Measurements from ENCODE around the gene PAGR1.
"Not testable (repeated sequence)": the region's sequence is repeated elsewhere in the genome, so short reads cannot be mapped to it uniquely, and the experiment has no call there.

PAGR1 gene

DNA sequence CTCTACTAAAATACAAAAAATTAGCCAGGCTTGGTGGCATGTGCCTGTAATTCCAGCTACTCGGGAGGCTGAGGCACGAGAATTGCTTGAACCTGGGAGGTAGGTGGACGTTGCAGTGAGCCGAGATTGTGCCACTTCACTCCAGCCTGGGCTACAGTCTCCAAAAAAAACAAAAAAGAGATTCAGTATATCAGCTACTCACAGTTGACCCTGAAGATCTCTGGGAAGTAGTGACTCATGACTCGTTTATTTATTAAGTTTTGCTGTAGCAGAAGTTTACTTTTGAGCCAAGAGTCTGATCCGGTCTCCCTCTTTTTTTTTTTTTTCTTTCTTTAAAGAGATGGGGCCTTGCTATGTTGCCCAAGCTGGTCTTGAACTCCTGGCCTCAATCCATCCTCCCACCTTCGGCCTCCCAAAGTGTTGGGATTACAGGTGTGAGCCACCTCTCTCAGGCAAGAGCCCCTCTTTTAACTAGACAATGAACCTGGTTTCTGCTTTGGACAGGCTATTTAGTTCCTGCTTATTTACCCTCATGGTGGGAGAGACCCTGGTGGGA lies 8.7 kb downstream of the PAGR1 start:
- Histone ChIP-seq H3K4me1 (no peaks in the 10 kb centered on the region; the same call in 1 of the 2 replicates), H3K36me3 (peaks cover 10% of the 10 kb centered on the region), H3K4me3 (ENCODE audit: low read depth, low read length) (no peak overlapping the region), H3K27me3 (no peaks in the 10 kb centered on the region), H3K9me3 (no peaks in the 10 kb centered on the region)
- TF ChIP-seq, protein P1, sequence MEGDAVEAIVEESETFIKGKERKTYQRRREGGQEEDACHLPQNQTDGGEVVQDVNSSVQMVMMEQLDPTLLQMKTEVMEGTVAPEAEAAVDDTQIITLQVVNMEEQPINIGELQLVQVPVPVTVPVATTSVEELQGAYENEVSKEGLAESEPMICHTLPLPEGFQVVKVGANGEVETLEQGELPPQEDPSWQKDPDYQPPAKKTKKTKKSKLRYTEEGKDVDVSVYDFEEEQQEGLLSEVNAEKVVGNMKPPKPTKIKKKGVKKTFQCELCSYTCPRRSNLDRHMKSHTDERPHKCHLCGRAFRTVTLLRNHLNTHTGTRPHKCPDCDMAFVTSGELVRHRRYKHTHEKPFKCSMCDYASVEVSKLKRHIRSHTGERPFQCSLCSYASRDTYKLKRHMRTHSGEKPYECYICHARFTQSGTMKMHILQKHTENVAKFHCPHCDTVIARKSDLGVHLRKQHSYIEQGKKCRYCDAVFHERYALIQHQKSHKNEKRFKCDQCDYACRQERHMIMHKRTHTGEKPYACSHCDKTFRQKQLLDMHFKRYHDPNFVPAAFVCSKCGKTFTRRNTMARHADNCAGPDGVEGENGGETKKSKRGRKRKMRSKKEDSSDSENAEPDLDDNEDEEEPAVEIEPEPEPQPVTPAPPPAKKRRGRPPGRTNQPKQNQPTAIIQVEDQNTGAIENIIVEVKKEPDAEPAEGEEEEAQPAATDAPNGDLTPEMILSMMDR (IDR thresholded peaks at IDR 0.05; ENCODE audit: low read depth, low read length): no peak
- no peak for DNase-seq

DNA sequence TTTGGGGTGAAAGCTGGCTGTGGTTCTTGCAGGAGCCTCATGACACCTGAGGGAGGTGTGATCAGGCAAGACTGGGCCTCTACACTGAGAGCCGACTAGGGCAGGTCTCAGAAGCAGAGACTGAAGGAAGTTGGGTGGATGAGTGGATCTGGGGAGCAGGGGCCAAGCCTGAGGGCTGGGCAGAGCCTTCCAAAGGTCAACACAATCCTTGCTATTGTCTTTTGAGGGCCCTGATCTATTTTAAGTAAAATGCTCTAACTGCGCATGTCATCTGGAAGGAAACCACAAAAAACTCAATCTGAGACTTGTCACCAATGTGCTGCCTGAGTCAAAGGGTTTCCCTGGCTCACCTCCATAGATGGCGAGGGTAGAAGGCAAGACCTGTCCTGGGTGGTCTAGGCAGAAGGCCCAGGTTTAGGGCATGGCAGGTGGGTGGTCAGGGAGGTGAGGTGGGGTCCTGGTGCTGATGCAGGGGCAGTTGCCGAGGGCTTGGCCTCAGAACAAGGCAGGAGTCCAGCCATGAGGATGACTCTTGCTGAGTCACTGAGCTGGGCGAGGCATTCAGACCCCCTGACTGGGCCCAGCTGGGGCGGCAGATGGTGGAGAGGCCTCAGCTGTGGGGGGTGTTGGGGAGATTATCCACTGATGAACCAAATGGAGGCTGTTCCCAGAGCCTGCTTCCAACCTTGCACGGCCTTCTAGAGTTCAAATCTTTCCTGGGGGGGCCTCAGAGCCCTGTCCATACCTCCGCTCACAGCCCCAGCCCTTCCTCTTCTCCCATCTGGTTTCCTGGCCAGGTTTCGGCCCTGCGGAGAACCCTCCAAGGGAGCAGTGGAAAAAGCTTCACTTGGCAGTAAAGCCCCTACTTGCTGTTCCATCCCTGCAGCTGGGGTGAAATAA lies 9.4 kb downstream of the PAGR1 start:
- TF ChIP-seq, protein P1 (IDR thresholded peaks at IDR 0.05; ENCODE audit: low read depth, low read length): no peak
- H3K36me3 ChIP-seq: peaks cover 3% of the 10 kb centered on the region; the same call in 1 of the 2 replicates
- no peaks in the 10 kb centered on the region for H3K9me3 ChIP-seq
- no peaks in the 10 kb centered on the region; the same call in 1 of the 2 replicates for H3K4me1 ChIP-seq
- DNase-seq: no peak
- H3K4me3 ChIP-seq (ENCODE audit: low read depth, low read length): no peak overlapping the region
- H3K27me3 ChIP-seq: no peaks in the 10 kb centered on the region

DNA sequence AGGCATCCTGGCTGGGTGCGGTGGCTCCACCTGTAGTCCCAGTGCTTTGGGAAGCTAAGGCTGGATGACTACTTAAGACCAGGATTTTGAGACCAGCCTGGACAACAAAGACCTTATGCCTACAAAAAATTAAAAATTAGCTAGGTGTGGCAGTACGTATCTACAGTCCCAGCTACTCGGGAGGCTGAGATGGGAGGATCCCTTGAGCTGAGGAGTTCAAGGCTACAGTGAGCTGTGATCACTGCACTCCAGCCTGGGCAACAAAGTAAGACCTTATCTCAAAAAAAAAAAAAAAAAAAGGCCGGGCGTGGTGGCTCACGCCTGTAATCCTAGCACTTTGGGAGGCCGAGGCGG lies 10.4 kb downstream of the PAGR1 start:
- TF ChIP-seq, protein P1 (IDR thresholded peaks at IDR 0.05; ENCODE audit: low read depth, low read length): no peak
- H3K9me3 ChIP-seq: no peaks in the 10 kb centered on the region
- no peaks in the 10 kb centered on the region; the same call in 1 of the 2 replicates for H3K4me1 ChIP-seq
- H3K36me3 ChIP-seq: no peaks in the 10 kb centered on the region
- H3K27me3 ChIP-seq: no peaks in the 10 kb centered on the region
- H3K4me3 ChIP-seq (ENCODE audit: low read depth, low read length): no peak overlapping the region
- DNase-seq: no peak

DNA sequence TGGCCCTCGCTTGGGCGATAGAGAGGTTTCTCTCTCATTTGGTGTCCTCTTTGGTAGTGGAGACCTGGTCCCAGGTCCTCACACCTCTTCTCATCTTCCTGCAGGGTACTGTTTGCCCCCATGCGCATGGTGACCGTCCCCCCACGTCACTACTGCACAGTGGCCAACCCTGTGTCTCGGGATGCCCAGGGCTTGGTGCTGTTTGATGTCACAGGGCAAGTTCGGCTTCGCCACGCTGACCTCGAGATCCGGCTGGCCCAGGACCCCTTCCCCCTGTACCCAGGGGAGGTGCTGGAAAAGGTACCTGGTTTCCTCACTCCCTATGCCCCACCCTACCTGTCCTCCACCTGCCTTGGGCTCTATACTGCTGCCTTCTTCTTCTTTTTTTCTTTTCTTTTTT lies 14.8 kb downstream of the PAGR1 start:
- H3K27me3 ChIP-seq: no peaks in the 10 kb centered on the region
- no peaks in the 10 kb centered on the region for H3K9me3 ChIP-seq
- TF ChIP-seq, protein P1 (IDR thresholded peaks at IDR 0.05; ENCODE audit: low read depth, low read length): no peak
- no peaks in the 10 kb centered on the region for H3K36me3 ChIP-seq
- no peak for DNase-seq
- no peak overlapping the region for H3K4me3 ChIP-seq (ENCODE audit: low read depth, low read length)
- H3K4me1 ChIP-seq: no peaks in the 10 kb centered on the region

DNA sequence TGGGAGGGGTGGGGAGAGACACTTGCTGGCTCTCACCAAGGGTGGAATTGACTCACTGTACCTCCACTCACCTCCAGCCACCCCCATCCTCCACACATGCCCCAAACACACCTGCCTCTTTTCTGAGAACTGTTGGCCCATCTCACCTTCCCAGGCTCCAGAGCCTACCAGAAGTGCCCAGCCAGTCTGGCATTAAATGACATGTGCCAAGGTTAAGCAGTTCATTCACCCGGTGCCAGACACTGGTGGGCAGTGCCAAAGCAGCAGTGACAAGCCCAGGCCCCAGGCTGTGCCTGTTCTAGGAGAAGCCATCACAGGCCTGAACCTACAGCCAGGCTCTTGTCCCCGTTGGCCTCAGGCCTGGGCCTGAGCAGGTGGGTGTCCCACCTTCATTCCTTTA lies 15.5 kb downstream of the PAGR1 start:
- no peak for DNase-seq
- no peak overlapping the region for H3K4me3 ChIP-seq (ENCODE audit: low read depth, low read length)
- TF ChIP-seq, protein P1 (IDR thresholded peaks at IDR 0.05; ENCODE audit: low read depth, low read length): no peak
- H3K4me1 ChIP-seq: no peaks in the 10 kb centered on the region
- H3K36me3 ChIP-seq: no peaks in the 10 kb centered on the region
- no peaks in the 10 kb centered on the region for H3K9me3 ChIP-seq
- no peaks in the 10 kb centered on the region for H3K27me3 ChIP-seq

DNA sequence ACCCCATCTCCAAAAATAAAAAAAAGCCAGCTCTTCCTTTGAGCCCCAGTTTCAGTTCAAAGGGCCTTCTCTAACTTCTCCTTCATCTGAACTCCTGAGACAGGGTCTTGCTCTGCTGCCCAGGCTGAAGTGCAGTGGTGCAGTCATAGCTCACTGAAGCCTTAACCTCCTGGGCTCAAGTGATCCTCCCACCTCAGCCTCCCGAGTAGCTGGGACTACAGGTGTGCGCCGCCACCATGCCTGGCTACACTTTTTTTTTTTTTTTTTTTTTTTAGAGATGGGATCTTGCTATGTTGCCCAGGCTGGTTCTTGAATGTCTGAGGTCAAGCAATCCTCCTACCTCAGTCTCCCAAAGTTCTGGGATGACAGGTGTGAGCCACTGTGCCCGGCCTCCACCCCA lies 17.3 kb downstream of the PAGR1 start:
- not testable (repeated sequence) for DNase-seq; H3K4me3 ChIP-seq (ENCODE audit: low read depth, low read length); H3K4me1 ChIP-seq; H3K9me3 ChIP-seq; H3K36me3 ChIP-seq; H3K27me3 ChIP-seq
